Right ventricle myocardium superior (tissue), 1 donor: ENCODE measurements around the gene METTL25. TPM values are rescaled to one million over a fixed set of nuclear protein-coding genes. Genes with fewer than 3 reads are reported as not detected.
"Not testable (repeated sequence)": the region's sequence is repeated elsewhere in the genome, so short reads cannot be mapped to it uniquely, and the experiment has no call there.

ENCODE experiments used
- ATAC-seq: fragments of 200-7000 bp; cut with Tn5 transposase; one replicate; pipeline ENCODE4 v1.9.1; 2020; ENCODE audit warnings: mild to moderate bottlenecking; ENCODE audit not compliant: poor library complexity
- DNase-seq: peaks from one replicate; pipeline ENCODE4 v3.0.0-alpha.2; 2020
- intact Hi-C: fragments of 100-400 bp; cut with DNase I; formaldehyde crosslinking; loops from one replicate; pipeline ENCODE4 v1.11.2; 2022
- long read RNA-seq: library from polyadenylated mRNA; unstranded; transcript quantifications from one replicate; pipeline ENCODE4 v2.0.0, GENCODE V29; 2021
- total RNA-seq: library from RNA; stranded (reverse); fragmentation: NEBNext Ultra II Directional; extraction: Animal tissue kit (Norgen Biotek cat#: 25700); gene quantifications from one replicate; pipeline ENCODE4 v1.2.1, GENCODE V29; 2021
- donor health status: DM: no; HTN: yes; CAD: no; lungs with severe emphysema.

The METTL25 gene
- 18.1 TPM for total RNA-seq
- long read RNA-seq, transcript METTL25-201 (12 exons, 2,093 nt) = major isoform, 5 of 6 reads
- long read RNA-seq, partial matches to known transcripts = 0 of 6 reads
- long read RNA-seq, other reads (novel, unspliced or antisense) = 1 of 6 reads

- DNase-seq = peak; percentile 97
- intact Hi-C loops = no loop called here
- peak; percentile 98 for ATAC-seq
Observed at GRCh38 chr12:82358200-82359114, at the start of gene METTL25, which contains the start of gene CCDC59. METTL25 (plus strand) TSS chr12:82358529; CDS start chr12:82358566, 37 bp downstream. CCDC59 (minus strand) TSS chr12:82358387; CDS start chr12:82358376, 11 bp downstream.

- intact Hi-C loops = no loop called here
- peak; percentile 18 for DNase-seq
- no peak for ATAC-seq
Observed at GRCh38 chr12:82314406-82314892, 43.9 kb upstream of the METTL25 start.

GRCh38 chr12:82319276-82319675 lies 39.1 kb upstream of the METTL25 start:
- intact Hi-C loops = no loop called here
- ATAC-seq (no peak), DNase-seq (no peak)

GRCh38 chr12:82325540-82326336 lies 32.6 kb upstream of the METTL25 start:
- ATAC-seq (no peak), DNase-seq (no peak)
- intact Hi-C loops = loop anchor here (5.0 kb wide), 1 partner anchor 683 kb away; no protein-coding TSS in a partner anchor

- DNase-seq = no peak
- intact Hi-C loops = loop anchor here (5.0 kb wide), 1 partner anchor 685 kb away; no protein-coding TSS in a partner anchor
- no peak for ATAC-seq
Observed at GRCh38 chr12:82326905-82327503, 31.3 kb upstream of the METTL25 start.

- ATAC-seq = no peak
- intact Hi-C loops = loop anchor here (5.0 kb wide), 1 partner anchor 686 kb away; no protein-coding TSS in a partner anchor
Observed at GRCh38 chr12:82327861-82328260, 30.5 kb upstream of the METTL25 start.

GRCh38 chr12:82329508-82329907 lies 28.8 kb upstream of the METTL25 start:
- ATAC-seq (no peak), DNase-seq (no peak)
- intact Hi-C loops = loop anchor here (5.0 kb wide), 1 partner anchor 687 kb away; no protein-coding TSS in a partner anchor

More at GRCh38 chr12:82327861-82328260, 30.5 kb upstream of the METTL25 start:
- DNase-seq = no peak

- DNase-seq (no peak), ATAC-seq (no peak)
- intact Hi-C loops = no loop called here
Observed at GRCh38 chr12:82350161-82350560, 8.2 kb upstream of the METTL25 start.

GRCh38 chr12:82351390-82351789 lies 6.9 kb upstream of the METTL25 start:
- intact Hi-C loops = no loop called here
- ATAC-seq (no peak), DNase-seq (no peak)

GRCh38 chr12:82357340-82357739 lies 989 bp upstream of the METTL25 start:
- intact Hi-C loops = no loop called here
- ATAC-seq (no peak), DNase-seq (no peak)

GRCh38 chr12:82357845-82358199 lies 507 bp upstream of the METTL25 start:
- ATAC-seq (no peak), DNase-seq (no peak)
- intact Hi-C loops = no loop called here

GRCh38 chr12:82359115-82359478 lies 768 bp downstream of the METTL25 start:
- peak; percentile 35 for DNase-seq
- ATAC-seq = peak; percentile 20
- intact Hi-C loops = no loop called here

- intact Hi-C loops, ATAC-seq, DNase-seq: not testable (repeated sequence)
Observed at GRCh38 chr12:82360834-82361233, 2.5 kb downstream of the METTL25 start.

GRCh38 chr12:82361461-82361915 lies 3.2 kb downstream of the METTL25 start:
- ATAC-seq = no peak
- intact Hi-C loops = no loop called here
- DNase-seq = peak; percentile 40

GRCh38 chr12:82363990-82364389 lies 5.7 kb downstream of the METTL25 start:
- ATAC-seq (peak; percentile 54), DNase-seq (no peak)
- intact Hi-C loops = no loop called here

GRCh38 chr12:82366197-82366596 lies 7.9 kb downstream of the METTL25 start:
- intact Hi-C loops = no loop called here
- DNase-seq (no peak), ATAC-seq (no peak)

- no peak for DNase-seq
Observed at GRCh38 chr12:82375201-82375600, 16.9 kb downstream of the METTL25 start.

GRCh38 chr12:82378997-82379396 lies 20.7 kb downstream of the METTL25 start:
- DNase-seq = no peak
- intact Hi-C loops = no loop called here
- no peak for ATAC-seq

More at GRCh38 chr12:82375201-82375600, 16.9 kb downstream of the METTL25 start:
- no peak for ATAC-seq
- intact Hi-C loops = no loop called here
